Measurements from ENCODE around the gene PELI2.
"Not testable (repeated sequence)": the region's sequence is repeated elsewhere in the genome, so short reads cannot be mapped to it uniquely, and the experiment has no call there.

The PELI2 gene

DNA sequence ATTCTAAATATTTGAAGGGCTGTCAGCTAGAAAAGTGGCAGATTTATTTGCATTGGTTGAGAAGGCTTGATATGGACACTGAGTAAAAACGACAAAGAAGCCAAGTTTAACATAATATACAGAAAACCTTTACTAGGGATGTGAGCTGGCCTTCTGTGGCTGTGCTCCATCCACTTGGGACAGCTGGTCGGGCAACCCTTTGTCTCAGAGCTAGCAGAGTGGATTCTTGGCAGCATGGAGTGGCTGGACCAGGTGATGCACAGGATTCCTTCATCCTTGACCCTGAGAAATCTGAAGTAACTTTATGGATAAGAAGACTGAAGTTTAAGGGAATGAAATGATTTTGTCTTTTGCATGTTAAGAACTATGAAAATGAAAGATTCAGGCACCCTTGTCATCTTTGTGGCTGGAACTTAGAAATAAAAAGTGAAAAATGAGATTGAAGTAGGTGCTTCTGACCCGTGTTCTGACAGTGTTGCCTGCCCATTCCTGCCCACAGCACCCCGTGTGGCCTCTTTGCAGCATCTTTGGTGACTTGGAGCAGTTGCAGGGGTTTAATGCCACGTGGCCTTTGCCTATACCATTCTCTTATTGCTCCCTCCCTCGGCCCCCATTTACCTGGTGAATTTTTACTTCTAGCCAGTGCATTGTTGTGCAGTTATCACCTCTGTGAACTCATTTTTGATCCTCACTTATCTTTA lies 32.6 kb downstream of the PELI2 start:
- Histone ChIP-seq H3K27ac (ENCODE audit: low read depth in 2 of 2, low read length in 2 of 2) (no peak overlapping the region), H3K4me1 (ENCODE audit: control insufficient read depth in 2 of 2, insufficient read depth in 2 of 2, low read length in 2 of 2) (peaks cover 3 to 8% of the 10 kb centered on the region in 2 donors), H3K9me3 (ENCODE audit: control insufficient read depth in 2 of 2, low read length in 2 of 2) (no peaks in the 10 kb centered on the region), H3K27me3 (ENCODE audit: control insufficient read depth in 2 of 2, insufficient read depth in 2 of 2, low read length in 2 of 2) (no peaks in the 10 kb centered on the region), H3K9ac (ENCODE audit: low read depth in 1 of 2, low read length in 2 of 2) (no peak overlapping the region), H3K36me3 (ENCODE audit: control insufficient read depth in 2 of 2, insufficient read depth in 2 of 2, low read length in 2 of 2) (no peaks in the 10 kb centered on the region), H3K4me3 (ENCODE audit: low read length in 2 of 2) (no peak overlapping the region)

DNA sequence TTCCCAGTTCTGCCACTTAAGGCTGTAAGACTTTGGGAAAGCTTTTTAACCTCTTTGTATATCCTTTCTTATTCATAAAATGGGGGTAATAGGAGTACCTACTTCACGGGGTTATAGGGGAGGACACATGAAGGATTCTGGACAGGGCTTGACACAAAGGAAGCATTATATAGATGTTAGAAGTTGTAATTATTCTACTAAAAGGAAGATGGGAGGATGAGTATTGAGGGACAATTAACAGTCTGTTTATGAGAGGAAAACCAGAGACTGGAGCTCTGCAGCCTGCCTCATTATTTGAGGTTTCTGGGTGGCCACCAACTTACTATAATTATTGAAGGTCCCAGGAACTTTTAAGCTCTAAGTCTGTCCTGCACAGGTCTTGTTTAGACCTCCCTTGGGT lies 34.0 kb downstream of the PELI2 start:
- Histone ChIP-seq H3K4me1 (ENCODE audit: control insufficient read depth in 2 of 2, insufficient read depth in 2 of 2, low read length in 2 of 2) (peaks cover 3 to 8% of the 10 kb centered on the region in 2 donors), H3K27ac (ENCODE audit: low read depth in 2 of 2, low read length in 2 of 2) (no peak overlapping the region), H3K27me3 (ENCODE audit: control insufficient read depth in 2 of 2, insufficient read depth in 2 of 2, low read length in 2 of 2) (no peaks in the 10 kb centered on the region), H3K9ac (ENCODE audit: low read depth in 1 of 2, low read length in 2 of 2) (no peak overlapping the region), H3K4me3 (ENCODE audit: low read length in 2 of 2) (no peak overlapping the region), H3K36me3 (ENCODE audit: control insufficient read depth in 2 of 2, insufficient read depth in 2 of 2, low read length in 2 of 2) (no peaks in the 10 kb centered on the region), H3K9me3 (ENCODE audit: control insufficient read depth in 2 of 2, low read length in 2 of 2) (no peaks in the 10 kb centered on the region)

DNA sequence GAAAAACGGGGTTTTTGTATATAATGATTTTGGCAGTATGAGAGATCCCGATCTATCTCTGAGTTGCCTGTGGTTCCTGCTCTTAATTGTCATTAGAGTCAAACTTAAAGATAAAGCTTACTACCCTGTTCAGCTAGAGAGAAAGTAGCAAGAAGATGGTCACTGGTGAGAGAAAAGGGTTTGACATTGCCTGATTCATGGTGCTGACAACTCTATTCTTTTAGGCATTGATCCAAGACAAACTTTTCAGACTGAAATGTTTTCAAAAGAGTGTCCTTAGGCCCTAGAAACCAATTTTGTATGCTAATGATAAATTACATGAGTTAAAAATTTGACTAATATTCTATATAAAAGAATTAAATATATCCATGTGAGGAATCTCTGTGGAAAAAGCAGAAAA lies 35.1 kb downstream of the PELI2 start:
- H3K4me1 ChIP-seq (ENCODE audit: control insufficient read depth in 2 of 2, insufficient read depth in 2 of 2, low read length in 2 of 2), result peaks cover 3 to 5% of the 10 kb centered on the region in 2 donors
- no peak overlapping the region for H3K27ac ChIP-seq (ENCODE audit: low read depth in 2 of 2, low read length in 2 of 2)
- no peaks in the 10 kb centered on the region for H3K9me3 ChIP-seq (ENCODE audit: control insufficient read depth in 2 of 2, low read length in 2 of 2)
- H3K36me3 ChIP-seq (ENCODE audit: control insufficient read depth in 2 of 2, insufficient read depth in 2 of 2, low read length in 2 of 2), result no peaks in the 10 kb centered on the region
- H3K4me3 ChIP-seq (ENCODE audit: low read length in 2 of 2), result no peak overlapping the region
- no peak overlapping the region for H3K9ac ChIP-seq (ENCODE audit: low read depth in 1 of 2, low read length in 2 of 2)
- no peaks in the 10 kb centered on the region for H3K27me3 ChIP-seq (ENCODE audit: control insufficient read depth in 2 of 2, insufficient read depth in 2 of 2, low read length in 2 of 2)

DNA sequence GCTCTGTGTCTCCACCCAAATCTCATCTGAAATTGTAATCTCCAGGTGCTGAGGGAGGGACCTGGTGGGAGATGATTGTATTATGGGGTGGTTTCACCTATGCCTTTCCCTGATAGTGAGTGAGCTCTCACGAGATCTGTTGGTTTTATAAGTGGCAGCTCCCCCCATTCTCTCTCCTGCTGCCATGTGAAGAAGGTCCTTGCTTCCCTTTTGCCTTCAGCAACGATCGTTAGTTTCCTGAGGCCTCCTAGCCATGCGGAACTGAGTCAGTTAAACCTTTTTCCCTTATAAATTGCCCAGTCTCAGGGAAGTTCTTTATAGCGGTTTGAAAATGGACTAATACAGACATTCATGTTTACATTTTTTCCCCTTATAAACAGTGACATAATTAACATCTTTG lies 36.1 kb downstream of the PELI2 start:
- no peaks in the 10 kb centered on the region for H3K36me3 ChIP-seq (ENCODE audit: control insufficient read depth in 2 of 2, insufficient read depth in 2 of 2, low read length in 2 of 2)
- H3K4me3 ChIP-seq (ENCODE audit: low read length in 2 of 2), result no peak overlapping the region
- H3K4me1 ChIP-seq (ENCODE audit: control insufficient read depth in 2 of 2, insufficient read depth in 2 of 2, low read length in 2 of 2), result no peaks in the 10 kb centered on the region
- H3K27me3 ChIP-seq (ENCODE audit: control insufficient read depth in 2 of 2, insufficient read depth in 2 of 2, low read length in 2 of 2), result no peaks in the 10 kb centered on the region
- H3K9ac ChIP-seq (ENCODE audit: low read depth in 1 of 2, low read length in 2 of 2), result no peak overlapping the region
- H3K27ac ChIP-seq (ENCODE audit: low read depth in 2 of 2, low read length in 2 of 2), result no peak overlapping the region
- H3K9me3 ChIP-seq (ENCODE audit: control insufficient read depth in 2 of 2, low read length in 2 of 2), result no peaks in the 10 kb centered on the region

DNA sequence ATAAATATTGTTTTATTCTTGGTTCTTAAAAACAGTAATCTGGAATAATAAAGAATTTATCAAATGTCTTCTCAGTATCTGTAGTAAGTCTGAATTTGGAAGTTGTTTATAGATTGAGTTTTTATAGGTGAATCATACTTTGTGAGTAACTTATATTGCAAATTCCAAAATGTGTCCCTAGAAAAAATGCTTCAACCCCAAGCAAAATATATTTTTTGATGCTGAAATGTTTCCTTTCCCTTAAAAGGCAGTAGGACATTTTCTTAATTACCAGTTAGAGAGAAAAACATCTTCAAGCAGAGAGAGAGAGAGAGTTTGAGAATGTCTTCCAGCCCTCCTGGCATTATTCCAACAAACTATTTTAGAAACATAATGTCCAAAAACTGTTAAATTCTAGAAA lies 37.9 kb downstream of the PELI2 start:
- H3K27me3 ChIP-seq (ENCODE audit: control insufficient read depth in 2 of 2, insufficient read depth in 2 of 2, low read length in 2 of 2), result no peaks in the 10 kb centered on the region
- H3K4me1 ChIP-seq (ENCODE audit: control insufficient read depth in 2 of 2, insufficient read depth in 2 of 2, low read length in 2 of 2), result no peaks in the 10 kb centered on the region
- H3K27ac ChIP-seq (ENCODE audit: low read depth in 2 of 2, low read length in 2 of 2), result no peak overlapping the region
- no peaks in the 10 kb centered on the region for H3K36me3 ChIP-seq (ENCODE audit: control insufficient read depth in 2 of 2, insufficient read depth in 2 of 2, low read length in 2 of 2)
- H3K4me3 ChIP-seq (ENCODE audit: low read length in 2 of 2), result no peak overlapping the region
- H3K9me3 ChIP-seq (ENCODE audit: control insufficient read depth in 2 of 2, low read length in 2 of 2), result no peaks in the 10 kb centered on the region
- H3K9ac ChIP-seq (ENCODE audit: low read depth in 1 of 2, low read length in 2 of 2), result no peak overlapping the region

DNA sequence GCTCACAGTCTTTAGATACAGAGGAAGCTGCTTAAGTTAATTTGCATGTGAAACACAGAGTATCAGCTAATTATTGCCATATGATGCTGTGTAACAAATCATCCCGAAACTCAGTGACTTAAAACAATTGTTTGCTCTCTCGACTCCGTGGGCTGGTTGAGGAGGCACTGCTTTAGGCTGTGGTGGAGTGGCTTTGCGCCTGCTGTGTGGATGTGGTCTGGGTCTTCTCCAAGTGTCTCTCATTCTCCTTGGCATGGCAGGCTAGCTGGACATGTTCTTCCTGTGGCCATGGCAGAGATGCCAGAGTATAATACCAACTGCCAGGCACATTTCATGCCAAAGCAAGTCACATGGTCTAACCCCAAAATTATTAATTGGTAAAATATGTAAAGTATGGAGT lies 40.9 kb downstream of the PELI2 start:
- Histone ChIP-seq H3K4me3 (ENCODE audit: low read length in 2 of 2) (no peak overlapping the region), H3K27ac (ENCODE audit: low read depth in 2 of 2, low read length in 2 of 2) (no peak overlapping the region), H3K4me1 (ENCODE audit: control insufficient read depth in 2 of 2, insufficient read depth in 2 of 2, low read length in 2 of 2) (no peaks in the 10 kb centered on the region), H3K9me3 (ENCODE audit: control insufficient read depth in 2 of 2, low read length in 2 of 2) (no peaks in the 10 kb centered on the region), H3K9ac (ENCODE audit: low read depth in 1 of 2, low read length in 2 of 2) (no peak overlapping the region), H3K27me3 (ENCODE audit: control insufficient read depth in 2 of 2, insufficient read depth in 2 of 2, low read length in 2 of 2) (no peaks in the 10 kb centered on the region), H3K36me3 (ENCODE audit: control insufficient read depth in 2 of 2, insufficient read depth in 2 of 2, low read length in 2 of 2) (no peaks in the 10 kb centered on the region)

DNA sequence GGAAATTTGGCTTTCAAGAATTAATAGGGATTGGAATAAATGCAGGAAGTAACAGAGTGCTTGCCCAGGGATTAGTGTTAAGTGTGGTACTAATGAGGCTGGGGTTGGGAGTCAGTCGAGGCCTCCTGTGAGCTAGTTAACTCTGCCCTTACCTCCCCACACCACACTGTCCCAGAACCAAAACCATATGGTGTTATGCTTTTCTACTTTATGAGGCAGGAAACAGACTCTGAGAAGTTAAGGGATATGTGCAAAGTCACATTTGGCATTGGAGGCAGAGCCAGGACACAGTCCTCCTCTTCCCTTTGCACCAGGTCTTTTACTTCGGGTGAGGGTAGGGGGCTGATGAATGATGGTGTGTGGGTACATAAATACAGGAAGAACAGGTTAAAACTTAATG lies 41.9 kb downstream of the PELI2 start:
- H3K36me3 ChIP-seq (ENCODE audit: control insufficient read depth in 2 of 2, insufficient read depth in 2 of 2, low read length in 2 of 2), result no peaks in the 10 kb centered on the region

DNA sequence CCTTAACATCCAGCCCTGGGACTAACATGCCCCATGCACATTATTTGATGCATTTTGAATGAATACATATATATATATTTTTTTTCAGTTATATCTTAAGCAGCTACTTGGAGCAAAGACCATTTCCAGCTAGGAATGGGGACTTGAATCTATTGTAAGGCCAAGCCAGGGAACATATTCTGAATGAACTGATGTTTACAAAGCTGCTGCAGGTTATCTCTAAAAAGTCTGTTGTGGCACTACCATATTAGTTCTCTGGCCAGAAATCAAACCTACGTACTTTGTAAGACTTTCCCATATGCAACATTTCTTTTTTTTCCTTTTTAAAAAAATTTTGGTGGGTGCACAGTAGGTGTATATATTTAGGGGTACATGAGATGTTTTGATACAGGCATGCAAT lies 43.4 kb downstream of the PELI2 start:
- Histone ChIP-seq H3K36me3 (ENCODE audit: control insufficient read depth in 2 of 2, insufficient read depth in 2 of 2, low read length in 2 of 2) (no peaks in the 10 kb centered on the region), H3K4me3 (ENCODE audit: low read length in 2 of 2) (no peak overlapping the region), H3K9me3 (ENCODE audit: control insufficient read depth in 2 of 2, low read length in 2 of 2) (peaks cover 0 to 1% of the 10 kb centered on the region in 2 donors), H3K9ac (ENCODE audit: low read depth in 1 of 2, low read length in 2 of 2) (no peak overlapping the region), H3K4me1 (ENCODE audit: control insufficient read depth in 2 of 2, insufficient read depth in 2 of 2, low read length in 2 of 2) (no peaks in the 10 kb centered on the region), H3K27ac (ENCODE audit: low read depth in 2 of 2, low read length in 2 of 2) (no peak overlapping the region), H3K27me3 (ENCODE audit: control insufficient read depth in 2 of 2, insufficient read depth in 2 of 2, low read length in 2 of 2) (no peaks in the 10 kb centered on the region)

More for the DNA sequence above, 41.9 kb downstream of the PELI2 start:
- H3K27ac ChIP-seq (ENCODE audit: low read depth in 2 of 2, low read length in 2 of 2), result no peak overlapping the region
- no peak overlapping the region for H3K4me3 ChIP-seq (ENCODE audit: low read length in 2 of 2)
- H3K27me3 ChIP-seq (ENCODE audit: control insufficient read depth in 2 of 2, insufficient read depth in 2 of 2, low read length in 2 of 2), result no peaks in the 10 kb centered on the region
- no peak overlapping the region for H3K9ac ChIP-seq (ENCODE audit: low read depth in 1 of 2, low read length in 2 of 2)
- peaks cover 0 to 1% of the 10 kb centered on the region in 2 donors for H3K9me3 ChIP-seq (ENCODE audit: control insufficient read depth in 2 of 2, low read length in 2 of 2)
- no peaks in the 10 kb centered on the region for H3K4me1 ChIP-seq (ENCODE audit: control insufficient read depth in 2 of 2, insufficient read depth in 2 of 2, low read length in 2 of 2)

DNA sequence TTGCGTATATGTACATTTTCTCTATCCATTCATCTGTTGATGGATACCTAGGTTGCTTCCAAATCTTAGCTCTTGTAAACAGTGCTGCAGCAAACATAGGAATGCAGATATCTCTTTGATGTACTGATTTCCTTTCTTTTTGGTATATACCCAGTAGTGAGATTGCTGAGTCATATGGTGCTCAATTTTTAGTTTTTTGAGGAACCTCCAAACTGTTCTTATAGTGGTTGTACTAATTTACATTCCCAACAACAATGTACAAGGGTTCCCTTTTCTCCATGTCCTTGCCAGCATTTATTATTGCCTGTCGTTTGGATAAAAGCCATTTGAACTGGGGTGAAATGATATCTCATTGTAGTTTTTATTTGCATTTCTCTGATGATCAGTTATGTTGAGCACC lies 44.3 kb downstream of the PELI2 start:
- Histone ChIP-seq H3K27me3 (ENCODE audit: control insufficient read depth in 2 of 2, insufficient read depth in 2 of 2, low read length in 2 of 2) (no peaks in the 10 kb centered on the region), H3K4me1 (ENCODE audit: control insufficient read depth in 2 of 2, insufficient read depth in 2 of 2, low read length in 2 of 2) (no peaks in the 10 kb centered on the region), H3K4me3 (ENCODE audit: low read length in 2 of 2) (no peak overlapping the region), H3K9me3 (ENCODE audit: control insufficient read depth in 2 of 2, low read length in 2 of 2) (peaks cover 0 to 1% of the 10 kb centered on the region in 2 donors), H3K9ac (ENCODE audit: low read depth in 1 of 2, low read length in 2 of 2) (no peak overlapping the region), H3K36me3 (ENCODE audit: control insufficient read depth in 2 of 2, insufficient read depth in 2 of 2, low read length in 2 of 2) (no peaks in the 10 kb centered on the region), H3K27ac (ENCODE audit: low read depth in 2 of 2, low read length in 2 of 2) (no peak overlapping the region)

DNA sequence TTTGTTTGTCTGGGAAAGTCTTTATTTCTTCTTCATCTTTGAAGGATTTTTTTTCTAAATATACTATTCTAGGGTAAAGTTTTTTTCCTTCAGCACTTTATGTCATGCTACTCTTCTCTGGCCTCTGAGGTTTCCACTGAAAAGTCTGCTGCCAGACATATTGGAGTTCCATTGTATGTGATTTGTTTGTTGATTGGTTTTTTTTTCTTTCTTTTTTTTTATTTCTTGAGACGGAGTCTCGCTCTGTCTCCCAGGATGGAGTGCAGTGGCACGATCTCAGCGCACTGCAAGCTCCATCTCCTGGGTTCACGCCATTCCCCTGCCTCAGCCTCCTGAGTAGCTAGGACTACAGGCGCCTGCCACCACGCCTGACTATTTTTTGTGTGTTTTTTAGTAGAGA lies 48.4 kb downstream of the PELI2 start:
- not testable (repeated sequence) for H3K4me1 ChIP-seq (ENCODE audit: control insufficient read depth in 2 of 2, insufficient read depth in 2 of 2, low read length in 2 of 2); H3K27ac ChIP-seq (ENCODE audit: low read depth in 2 of 2, low read length in 2 of 2); H3K36me3 ChIP-seq (ENCODE audit: control insufficient read depth in 2 of 2, insufficient read depth in 2 of 2, low read length in 2 of 2); H3K9ac ChIP-seq (ENCODE audit: low read depth in 1 of 2, low read length in 2 of 2); H3K9me3 ChIP-seq (ENCODE audit: control insufficient read depth in 2 of 2, low read length in 2 of 2); H3K27me3 ChIP-seq (ENCODE audit: control insufficient read depth in 2 of 2, insufficient read depth in 2 of 2, low read length in 2 of 2); H3K4me3 ChIP-seq (ENCODE audit: low read length in 2 of 2)

Measured in mucosa of rectum (tissue), 2 donors.